H1 (cell line): ENCODE data around the gene SVIL. TPM values are rescaled to one million over a fixed set of nuclear protein-coding genes. Genes with fewer than 3 reads are reported as not detected.

Experiments
- CTBP2 ChIP-seq: IDR thresholded peaks from 2 replicates; pipeline ENCODE4 v1.7.0; 2011; ENCODE audit warnings: borderline replicate concordance, mild to moderate bottlenecking, moderate library complexity, mixed read lengths, low read length; ENCODE audit not compliant: insufficient read depth, insufficient read length
- EZH2 ChIP-seq: fragments of 200-600 bp; sonication (generic); IDR thresholded peaks from 2 replicates; pipeline ENCODE4 v1.7.1; 2012; ENCODE audit warnings: low read depth, mild to moderate bottlenecking, moderate library complexity, low read length, inconsistent platforms; ENCODE audit not compliant: severe bottlenecking
- JUN ChIP-seq: IDR thresholded peaks from 2 replicates; pipeline ENCODE4 v1.6.1; 2011; ENCODE audit warnings: low read depth, mild to moderate bottlenecking, improper control_type of control experiment, low read length
- PHF8 ChIP-seq: fragments of 200-600 bp; sonication (generic); conservative IDR thresholded peaks from 2 replicates; pipeline ENCODE4 v1.7.1; 2012; ENCODE audit warnings: low read depth, mild to moderate bottlenecking, inconsistent platforms, low read length, moderate library complexity
- RAD21 ChIP-seq, 2 experiments: IDR thresholded peaks in 1 of 2; conservative IDR thresholded peaks in 1 of 2; 2 replicates each; pipeline ENCODE4 v1.6.1; 2011; ENCODE audit warnings: low read depth in 2 of 2, low read length in 2 of 2, improper control_type of control experiment in 1 of 2, inconsistent platforms in 1 of 2, mild to moderate bottlenecking in 1 of 2, moderate library complexity in 1 of 2
- SAP30 ChIP-seq: fragments of 300-600 bp; sonication (generic); IDR thresholded peaks from 2 replicates; pipeline ENCODE4 v1.7.1; 2012; ENCODE audit warnings: low read length, moderate library complexity, mild to moderate bottlenecking, inconsistent platforms; ENCODE audit not compliant: insufficient read depth, insufficient replicate concordance
- SIX5 ChIP-seq: IDR thresholded peaks from 2 replicates; pipeline ENCODE4 v1.6.1; 2011; ENCODE audit warnings: mild to moderate bottlenecking, low read depth, low read length
- USF2 ChIP-seq: IDR thresholded peaks from 2 replicates; pipeline ENCODE4 v1.6.1; 2011; ENCODE audit warnings: low read length, improper control_type of control experiment
- YY1 ChIP-seq: IDR thresholded peaks from 2 replicates; pipeline ENCODE4 v1.6.1; 2011; ENCODE audit warnings: low read depth, mild to moderate bottlenecking, low read length
- polyA plus RNA-seq, 7 experiments: library from polyadenylated mRNA; depleted of rRNA in 3 of 7; stranded (reverse) in 5 of 7; unstranded in 2 of 7; fragments of >200 nt in 5 of 7; fragments of 200-250 nt in 2 of 7; gene quantifications; 1 replicate in 5 of 7; 2 replicates in 1 of 7; 4 replicates in 1 of 7; pipeline versions ENCODE4 v1.2.1 to v1.2.3, GENCODE V29; 2011 to 2013; ENCODE audit warnings: missing spikeins in 2 of 7, mixed read lengths in 2 of 7
- total RNA-seq: library from RNA; stranded (reverse); fragmentation: NEBNext Ultra II Directional; extraction: Animal tissue kit (Norgen Biotek cat#: 25700); gene quantifications from 2 replicates; pipeline ENCODE4 v1.2.1, GENCODE V29; 2021
- TF ChIP-seq, protein P1 (sequence below): fragments of 300-600 bp; sonication (generic); IDR thresholded peaks from 2 replicates; pipeline ENCODE4 v1.7.1; 2012; ENCODE audit warnings: low read length, moderate library complexity, mild to moderate bottlenecking, inconsistent platforms; ENCODE audit not compliant: insufficient replicate concordance

Gene SVIL
- total and polyA plus RNA-seq, 2 of the 8 experiments (the other 6 are each of a cell fraction or from before 2014, with no cell fraction given), result 4.7 to 15.4 TPM

GRCh38 chr10:29609696-29610095 lies 25.1 kb downstream of the SVIL start (continued):
- TF ChIP-seq, protein P1, sequence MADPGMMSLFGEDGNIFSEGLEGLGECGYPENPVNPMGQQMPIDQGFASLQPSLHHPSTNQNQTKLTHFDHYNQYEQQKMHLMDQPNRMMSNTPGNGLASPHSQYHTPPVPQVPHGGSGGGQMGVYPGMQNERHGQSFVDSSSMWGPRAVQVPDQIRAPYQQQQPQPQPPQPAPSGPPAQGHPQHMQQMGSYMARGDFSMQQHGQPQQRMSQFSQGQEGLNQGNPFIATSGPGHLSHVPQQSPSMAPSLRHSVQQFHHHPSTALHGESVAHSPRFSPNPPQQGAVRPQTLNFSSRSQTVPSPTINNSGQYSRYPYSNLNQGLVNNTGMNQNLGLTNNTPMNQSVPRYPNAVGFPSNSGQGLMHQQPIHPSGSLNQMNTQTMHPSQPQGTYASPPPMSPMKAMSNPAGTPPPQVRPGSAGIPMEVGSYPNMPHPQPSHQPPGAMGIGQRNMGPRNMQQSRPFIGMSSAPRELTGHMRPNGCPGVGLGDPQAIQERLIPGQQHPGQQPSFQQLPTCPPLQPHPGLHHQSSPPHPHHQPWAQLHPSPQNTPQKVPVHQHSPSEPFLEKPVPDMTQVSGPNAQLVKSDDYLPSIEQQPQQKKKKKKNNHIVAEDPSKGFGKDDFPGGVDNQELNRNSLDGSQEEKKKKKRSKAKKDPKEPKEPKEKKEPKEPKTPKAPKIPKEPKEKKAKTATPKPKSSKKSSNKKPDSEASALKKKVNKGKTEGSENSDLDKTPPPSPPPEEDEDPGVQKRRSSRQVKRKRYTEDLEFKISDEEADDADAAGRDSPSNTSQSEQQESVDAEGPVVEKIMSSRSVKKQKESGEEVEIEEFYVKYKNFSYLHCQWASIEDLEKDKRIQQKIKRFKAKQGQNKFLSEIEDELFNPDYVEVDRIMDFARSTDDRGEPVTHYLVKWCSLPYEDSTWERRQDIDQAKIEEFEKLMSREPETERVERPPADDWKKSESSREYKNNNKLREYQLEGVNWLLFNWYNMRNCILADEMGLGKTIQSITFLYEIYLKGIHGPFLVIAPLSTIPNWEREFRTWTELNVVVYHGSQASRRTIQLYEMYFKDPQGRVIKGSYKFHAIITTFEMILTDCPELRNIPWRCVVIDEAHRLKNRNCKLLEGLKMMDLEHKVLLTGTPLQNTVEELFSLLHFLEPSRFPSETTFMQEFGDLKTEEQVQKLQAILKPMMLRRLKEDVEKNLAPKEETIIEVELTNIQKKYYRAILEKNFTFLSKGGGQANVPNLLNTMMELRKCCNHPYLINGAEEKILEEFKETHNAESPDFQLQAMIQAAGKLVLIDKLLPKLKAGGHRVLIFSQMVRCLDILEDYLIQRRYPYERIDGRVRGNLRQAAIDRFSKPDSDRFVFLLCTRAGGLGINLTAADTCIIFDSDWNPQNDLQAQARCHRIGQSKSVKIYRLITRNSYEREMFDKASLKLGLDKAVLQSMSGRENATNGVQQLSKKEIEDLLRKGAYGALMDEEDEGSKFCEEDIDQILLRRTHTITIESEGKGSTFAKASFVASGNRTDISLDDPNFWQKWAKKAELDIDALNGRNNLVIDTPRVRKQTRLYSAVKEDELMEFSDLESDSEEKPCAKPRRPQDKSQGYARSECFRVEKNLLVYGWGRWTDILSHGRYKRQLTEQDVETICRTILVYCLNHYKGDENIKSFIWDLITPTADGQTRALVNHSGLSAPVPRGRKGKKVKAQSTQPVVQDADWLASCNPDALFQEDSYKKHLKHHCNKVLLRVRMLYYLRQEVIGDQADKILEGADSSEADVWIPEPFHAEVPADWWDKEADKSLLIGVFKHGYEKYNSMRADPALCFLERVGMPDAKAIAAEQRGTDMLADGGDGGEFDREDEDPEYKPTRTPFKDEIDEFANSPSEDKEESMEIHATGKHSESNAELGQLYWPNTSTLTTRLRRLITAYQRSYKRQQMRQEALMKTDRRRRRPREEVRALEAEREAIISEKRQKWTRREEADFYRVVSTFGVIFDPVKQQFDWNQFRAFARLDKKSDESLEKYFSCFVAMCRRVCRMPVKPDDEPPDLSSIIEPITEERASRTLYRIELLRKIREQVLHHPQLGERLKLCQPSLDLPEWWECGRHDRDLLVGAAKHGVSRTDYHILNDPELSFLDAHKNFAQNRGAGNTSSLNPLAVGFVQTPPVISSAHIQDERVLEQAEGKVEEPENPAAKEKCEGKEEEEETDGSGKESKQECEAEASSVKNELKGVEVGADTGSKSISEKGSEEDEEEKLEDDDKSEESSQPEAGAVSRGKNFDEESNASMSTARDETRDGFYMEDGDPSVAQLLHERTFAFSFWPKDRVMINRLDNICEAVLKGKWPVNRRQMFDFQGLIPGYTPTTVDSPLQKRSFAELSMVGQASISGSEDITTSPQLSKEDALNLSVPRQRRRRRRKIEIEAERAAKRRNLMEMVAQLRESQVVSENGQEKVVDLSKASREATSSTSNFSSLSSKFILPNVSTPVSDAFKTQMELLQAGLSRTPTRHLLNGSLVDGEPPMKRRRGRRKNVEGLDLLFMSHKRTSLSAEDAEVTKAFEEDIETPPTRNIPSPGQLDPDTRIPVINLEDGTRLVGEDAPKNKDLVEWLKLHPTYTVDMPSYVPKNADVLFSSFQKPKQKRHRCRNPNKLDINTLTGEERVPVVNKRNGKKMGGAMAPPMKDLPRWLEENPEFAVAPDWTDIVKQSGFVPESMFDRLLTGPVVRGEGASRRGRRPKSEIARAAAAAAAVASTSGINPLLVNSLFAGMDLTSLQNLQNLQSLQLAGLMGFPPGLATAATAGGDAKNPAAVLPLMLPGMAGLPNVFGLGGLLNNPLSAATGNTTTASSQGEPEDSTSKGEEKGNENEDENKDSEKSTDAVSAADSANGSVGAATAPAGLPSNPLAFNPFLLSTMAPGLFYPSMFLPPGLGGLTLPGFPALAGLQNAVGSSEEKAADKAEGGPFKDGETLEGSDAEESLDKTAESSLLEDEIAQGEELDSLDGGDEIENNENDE, result no peak
- TF ChIP-seq PHF8, result no peak
- no peak for TF ChIP-seq USF2
- no peak for TF ChIP-seq RAD21 (IDR thresholded peaks at IDR 0.05 in 1 of 2, conservative IDR thresholded peaks at IDR 0.05 in 1 of 2; ENCODE audit: low read depth in 2 of 2, low read length in 2 of 2)
- no peak for TF ChIP-seq EZH2
- TF ChIP-seq SAP30, result no peak
- TF ChIP-seq SIX5, result no peak
- TF ChIP-seq JUN, result no peak
- TF ChIP-seq YY1, result no peak
- TF ChIP-seq CTBP2, result no peak
